ENCODE results near the gene MAP3K6. TPM values are rescaled to one million over a fixed set of nuclear protein-coding genes. Genes with fewer than 3 reads are reported as not detected.
A peak's percentile ranks its signal among the peaks of the same experiment; 100 is the strongest.

The MAP3K6 gene
- total RNA-seq, 1 experiment from 2014 or later, result 7.7 TPM

DNA sequence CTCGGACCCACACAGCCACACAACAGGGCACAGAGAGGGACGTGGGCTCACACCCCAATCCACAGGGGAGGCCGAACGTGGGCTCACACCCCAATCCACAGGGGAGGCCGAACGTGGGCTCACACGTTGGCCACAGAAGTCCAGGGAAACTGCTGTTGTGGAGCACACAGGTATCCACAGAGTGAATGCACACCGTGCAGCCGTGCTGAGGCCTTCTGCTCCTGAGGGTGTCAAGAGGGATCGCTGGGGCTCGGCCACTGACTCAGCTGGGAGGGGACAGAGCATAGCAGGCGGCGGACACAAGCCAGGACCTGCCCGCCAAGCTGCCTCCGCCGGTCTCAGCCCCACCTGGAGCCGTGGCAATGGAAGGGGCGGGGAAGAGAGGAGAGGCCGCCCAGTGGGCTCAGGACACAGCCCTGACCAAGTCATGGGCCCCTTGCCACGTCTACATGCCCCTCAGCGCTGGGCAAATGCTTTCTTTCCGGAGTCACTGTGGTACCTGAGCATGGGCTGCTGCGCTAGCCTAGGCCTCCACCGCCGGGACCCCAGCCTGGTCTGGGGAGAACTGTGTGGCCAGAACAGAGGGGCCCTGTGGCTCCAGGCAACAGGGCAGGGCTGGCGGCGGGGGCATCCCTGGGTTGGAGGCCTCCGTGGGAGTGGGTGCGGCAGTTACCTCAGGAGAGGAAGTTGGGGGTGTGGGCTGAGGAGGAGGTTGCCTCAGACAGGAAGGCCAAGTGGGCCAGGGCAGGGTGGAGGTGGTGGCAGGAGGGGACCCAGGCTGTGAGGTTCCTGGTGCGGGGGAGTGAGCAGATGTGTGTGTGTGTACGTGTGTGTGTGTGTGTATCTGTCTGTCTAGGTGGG is 23.8 kb downstream of the MAP3K6 start:
- no peak overlapping the region for H4K5ac ChIP-seq (ENCODE audit: insufficient read length, low read depth, low read length)
- peak overlapping the region; percentile 58 to 71; a peak in 4 of 5 replicates for H3K4me3 Mint-ChIP-seq
- peak overlapping the region in 2 of 3 experiments; percentile 7 to 51; a peak in 2 of 7 replicates for H3K27ac Mint-ChIP-seq
- no peak overlapping the region for H3K4ac ChIP-seq (ENCODE audit: low read depth, low read length)
- H4K20me1 ChIP-seq (ENCODE audit: control insufficient read depth, insufficient read depth, insufficient read length), result peaks cover 3% of the 10 kb centered on the region
- no peak overlapping the region for H2BK15ac ChIP-seq (ENCODE audit: low read depth, low read length)
- no peaks in the 10 kb centered on the region for H3K27me3 ChIP-seq (ENCODE audit: insufficient read depth, low read length)
- no peaks in the 10 kb centered on the region; the same call in 1 of the 2 replicates for H3K4me1 ChIP-seq (ENCODE audit: insufficient read depth, low read length)
- H3K4me2 ChIP-seq (ENCODE audit: insufficient read depth, insufficient read length, low read length), result no peak overlapping the region
- no peaks in the 10 kb centered on the region; the same call in 1 of the 2 replicates for H3K79me2 ChIP-seq (ENCODE audit: insufficient read depth, low read length)
- H2AFZ ChIP-seq (ENCODE audit: low read length), result no peak overlapping the region
- peaks cover 45 to 50% of the 10 kb centered on the region in 2 experiments for H3K4me1 Mint-ChIP-seq
- H2BK20ac ChIP-seq (ENCODE audit: low read depth, low read length, poor library complexity, severe bottlenecking), result no peak overlapping the region
- no peaks in the 10 kb centered on the region for H3K9me3 Mint-ChIP-seq
- no peak overlapping the region for H3K23ac ChIP-seq (ENCODE audit: insufficient read length, low read depth, low read length)
- no peak overlapping the region for H2BK12ac ChIP-seq (ENCODE audit: insufficient read length, low read depth, low read length)
- no peak overlapping the region for H3T11ph ChIP-seq (ENCODE audit: low read length)
- peak; percentile 61 for DNase-seq
- H4K91ac ChIP-seq (ENCODE audit: insufficient read length, low read depth, low read length), result no peak overlapping the region
- H2BK120ac ChIP-seq (ENCODE audit: low read depth, low read length, poor library complexity, severe bottlenecking), result no peak overlapping the region
- no peak overlapping the region for H2BK5ac ChIP-seq (ENCODE audit: insufficient read length, low read length)
- H3K36me3 Mint-ChIP-seq (ENCODE audit: insufficient read depth in 1 of 3, low read depth in 3 of 3), result peaks cover 5 to 19% (median 12%) of the 10 kb centered on the region in 3 experiments; a peak in 5 of 7 replicates
- TF ChIP-seq, protein P1, sequence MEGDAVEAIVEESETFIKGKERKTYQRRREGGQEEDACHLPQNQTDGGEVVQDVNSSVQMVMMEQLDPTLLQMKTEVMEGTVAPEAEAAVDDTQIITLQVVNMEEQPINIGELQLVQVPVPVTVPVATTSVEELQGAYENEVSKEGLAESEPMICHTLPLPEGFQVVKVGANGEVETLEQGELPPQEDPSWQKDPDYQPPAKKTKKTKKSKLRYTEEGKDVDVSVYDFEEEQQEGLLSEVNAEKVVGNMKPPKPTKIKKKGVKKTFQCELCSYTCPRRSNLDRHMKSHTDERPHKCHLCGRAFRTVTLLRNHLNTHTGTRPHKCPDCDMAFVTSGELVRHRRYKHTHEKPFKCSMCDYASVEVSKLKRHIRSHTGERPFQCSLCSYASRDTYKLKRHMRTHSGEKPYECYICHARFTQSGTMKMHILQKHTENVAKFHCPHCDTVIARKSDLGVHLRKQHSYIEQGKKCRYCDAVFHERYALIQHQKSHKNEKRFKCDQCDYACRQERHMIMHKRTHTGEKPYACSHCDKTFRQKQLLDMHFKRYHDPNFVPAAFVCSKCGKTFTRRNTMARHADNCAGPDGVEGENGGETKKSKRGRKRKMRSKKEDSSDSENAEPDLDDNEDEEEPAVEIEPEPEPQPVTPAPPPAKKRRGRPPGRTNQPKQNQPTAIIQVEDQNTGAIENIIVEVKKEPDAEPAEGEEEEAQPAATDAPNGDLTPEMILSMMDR (conservative IDR thresholded peaks at IDR 0.05), result no peak
- H2AK5ac ChIP-seq (ENCODE audit: insufficient read length, low read length), result no peak overlapping the region
- no peak overlapping the region for H3K18ac ChIP-seq (ENCODE audit: insufficient read length, low read depth, low read length)
- H4K8ac ChIP-seq (replicated peaks; ENCODE audit: insufficient read length, low read depth, low read length), result no peak overlapping the region
- H3K27ac ChIP-seq (ENCODE audit: insufficient read length, low read depth, low read length), result no peak overlapping the region
- H3K9ac ChIP-seq (ENCODE audit: extremely low read depth, insufficient read length, low read length), result no peak overlapping the region
- H3K56ac ChIP-seq (ENCODE audit: insufficient read length, low read depth, low read length), result no peak overlapping the region
- H3K9me3 ChIP-seq (ENCODE audit: control insufficient read depth, low read depth, low read length), result no peaks in the 10 kb centered on the region
- 0 out of 2 replicates have a peak overlapping the region, but pooled peaks have one; percentile 27 for H3K14ac ChIP-seq (ENCODE audit: insufficient read depth, low read length)
- H3K27me3 Mint-ChIP-seq (ENCODE audit: low read depth), result peaks cover 4% of the 10 kb centered on the region
- no CpG with 5 or more reads among the region's 31 CpGs for WGBS (ENCODE audit: extremely low coverage, insufficient read length, low lambda C conversion rate)
- H3K79me1 ChIP-seq (ENCODE audit: insufficient read depth, low read depth, low read length, poor library complexity, severe bottlenecking), result no peaks in the 10 kb centered on the region
- no peaks in the 10 kb centered on the region for H3K23me2 ChIP-seq (ENCODE audit: insufficient read length, low read depth, low read length, poor library complexity, severe bottlenecking)

All from H9 (cell line).